Osteoblast (primary cell): ENCODE data around the gene CBLB. TPM values are rescaled to one million over a fixed set of nuclear protein-coding genes. Genes with fewer than 3 reads are reported as not detected.

ENCODE experiments used
- DNase-seq: peaks from one replicate; pipeline ENCODE4 v3.0.0; 2011; ENCODE audit warnings: low spot score, mixed read lengths; ENCODE audit not compliant: insufficient read length; ENCODE audit errors: missing footprints
- H2AFZ ChIP-seq: 2 replicates; pipeline ENCODE4 v1.6.0; 2011; ENCODE audit warnings: mild to moderate bottlenecking, low read length
- H3K27ac ChIP-seq: 2 replicates; pipeline ENCODE4 v1.5.1; 2011; ENCODE audit warnings: mild to moderate bottlenecking, low read depth, low read length, moderate library complexity
- H3K27me3 ChIP-seq: 2 replicates; pipeline ENCODE4 v1.6.0; 2012; ENCODE audit warnings: mild to moderate bottlenecking, control low read depth, inconsistent platforms, low read length, moderate library complexity; ENCODE audit not compliant: insufficient read depth
- H3K36me3 ChIP-seq: 2 replicates; pipeline ENCODE4 v1.5.1; 2011; ENCODE audit warnings: mild to moderate bottlenecking, low read length, control low read depth, moderate library complexity; ENCODE audit not compliant: insufficient read depth
- H3K4me1 ChIP-seq: 2 replicates; pipeline ENCODE4 v1.5.1; 2011; ENCODE audit warnings: mild to moderate bottlenecking, low read length, control low read depth, moderate library complexity; ENCODE audit not compliant: insufficient read depth
- H3K4me2 ChIP-seq: 2 replicates; pipeline ENCODE4 v1.6.0; 2011; ENCODE audit warnings: mild to moderate bottlenecking, low read length; ENCODE audit not compliant: insufficient read depth
- H3K4me3 ChIP-seq: fragments of 200-600 bp; sonication (generic); 3 replicates; pipeline ENCODE4 v1.5.1; 2012; ENCODE audit warnings: mild to moderate bottlenecking, low read length, inconsistent platforms; ENCODE audit not compliant: insufficient read depth
- H3K79me2 ChIP-seq: 2 replicates; pipeline ENCODE4 v1.6.0; 2012; ENCODE audit warnings: mild to moderate bottlenecking, low read length, control low read depth, inconsistent platforms; ENCODE audit not compliant: insufficient read depth
- H3K9me3 ChIP-seq: 2 replicates; pipeline ENCODE4 v1.5.1; 2011; ENCODE audit warnings: low read depth, low read length, control low read depth
- H4K20me1 ChIP-seq: 2 replicates; pipeline ENCODE4 v1.6.0; 2012; ENCODE audit warnings: mild to moderate bottlenecking, low read length, control low read depth; ENCODE audit not compliant: insufficient read depth
- CTCF ChIP-seq: IDR thresholded peaks from 2 replicates; pipeline ENCODE4 v1.5.1; 2011; ENCODE audit warnings: mild to moderate bottlenecking, low read depth, low read length, moderate library complexity; ENCODE audit errors: extremely low read depth
- total RNA-seq: library from RNA; depleted of rRNA; stranded (reverse); fragments of >200 nt; gene quantifications from 2 replicates; pipeline ENCODE4 v1.2.3, GENCODE V29; 2012

The CBLB gene
- total RNA-seq, 1 donor, result 128 TPM

- DNase-seq, result no peak
- peaks cover 41% of the 10 kb centered on the region for H3K36me3 ChIP-seq
- H3K4me2 ChIP-seq, result peak overlapping the region; percentile 32
- no peak for TF ChIP-seq CTCF
- no peak overlapping the region for H2AFZ ChIP-seq
- H3K27me3 ChIP-seq, result no peaks in the 10 kb centered on the region
- peaks cover 76% of the 10 kb centered on the region for H3K4me1 ChIP-seq
- H4K20me1 ChIP-seq, result peaks cover 7% of the 10 kb centered on the region
- no peaks in the 10 kb centered on the region for H3K9me3 ChIP-seq
- no peak overlapping the region for H3K4me3 ChIP-seq
- H3K79me2 ChIP-seq, result peaks cover 90% of the 10 kb centered on the region
- H3K27ac ChIP-seq, result peak overlapping the region; percentile 90
Measured at GRCh38 chr3:105826778-105827634, 41.8 kb downstream of the CBLB start.

DNA sequence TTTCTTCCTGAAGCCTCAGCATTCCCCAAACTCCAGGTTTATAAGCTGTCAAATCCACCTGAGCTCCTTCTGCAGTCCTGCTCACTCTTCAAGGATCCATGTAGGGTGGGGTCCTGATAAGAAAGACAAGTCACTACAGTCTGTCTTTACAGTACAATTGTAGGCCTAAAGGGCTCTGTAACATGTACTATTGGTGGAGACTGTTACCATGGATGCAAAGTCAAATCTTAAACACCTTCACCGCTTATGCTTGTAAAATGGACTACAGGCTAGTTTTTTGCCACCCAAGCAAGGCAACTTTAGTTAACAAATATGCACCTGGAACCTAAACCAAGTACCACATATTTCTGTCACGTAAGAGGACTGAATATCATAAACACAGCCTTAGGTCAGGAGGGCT is 44.7 kb downstream of the CBLB start:
- Histone ChIP-seq H2AFZ (no peak overlapping the region), H3K27me3 (no peaks in the 10 kb centered on the region), H3K27ac (peak overlapping the region; percentile 88), H3K9me3 (no peaks in the 10 kb centered on the region), H3K4me3 (no peak overlapping the region), H3K4me2 (peak overlapping the region; percentile 54), H4K20me1 (peaks cover 13% of the 10 kb centered on the region), H3K79me2 (peaks cover 90% of the 10 kb centered on the region), H3K4me1 (peaks cover 65% of the 10 kb centered on the region), H3K36me3 (peaks cover 44% of the 10 kb centered on the region)
- no peak for TF ChIP-seq CTCF
- DNase-seq, result no peak

DNA sequence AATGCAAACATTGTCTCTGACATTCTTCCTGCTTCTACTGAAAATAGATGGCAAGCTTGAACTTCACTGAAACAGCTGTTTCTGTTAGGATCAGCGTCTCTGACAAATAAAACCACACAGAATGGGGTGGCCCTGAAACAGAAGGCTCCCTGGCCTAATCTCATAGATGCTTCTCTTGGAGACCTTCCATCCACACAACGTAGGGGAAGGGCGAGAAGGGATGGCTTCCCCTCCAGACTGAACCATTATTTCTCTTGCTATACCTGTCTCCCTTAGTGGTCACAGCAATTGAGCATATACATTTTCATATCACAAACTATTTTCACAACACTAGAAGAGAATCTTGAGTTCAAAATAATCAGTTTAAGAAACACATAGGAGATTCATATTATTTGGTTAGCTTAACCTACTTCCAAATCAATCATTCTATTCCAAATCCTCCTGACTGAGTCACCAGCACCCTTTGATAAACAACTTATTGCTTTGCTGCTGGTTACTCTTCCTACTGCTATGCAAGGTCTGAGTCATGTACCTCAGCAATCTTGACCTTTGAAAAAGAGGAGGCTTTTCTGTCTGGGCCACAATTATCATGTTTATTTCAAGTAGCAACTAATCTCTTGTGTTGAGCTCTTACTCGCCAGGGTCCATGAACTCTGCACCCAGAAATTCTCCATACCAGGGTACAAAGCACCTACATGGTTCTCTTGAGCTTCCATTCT is 45.5 kb downstream of the CBLB start:
- H4K20me1 ChIP-seq, result peaks cover 13% of the 10 kb centered on the region
- peaks cover 93% of the 10 kb centered on the region for H3K79me2 ChIP-seq
- no peak overlapping the region for H2AFZ ChIP-seq
- H3K27me3 ChIP-seq, result no peaks in the 10 kb centered on the region
- DNase-seq, result peak; percentile 72
- H3K4me2 ChIP-seq, result peak overlapping the region; percentile 54
- peak overlapping the region; percentile 88 for H3K27ac ChIP-seq
- TF ChIP-seq CTCF, result no peak
- H3K4me1 ChIP-seq, result peaks cover 57% of the 10 kb centered on the region
- peaks cover 48% of the 10 kb centered on the region for H3K36me3 ChIP-seq
- no peak overlapping the region for H3K4me3 ChIP-seq
- H3K9me3 ChIP-seq, result no peaks in the 10 kb centered on the region
